HG02610 (cell line): ENCODE data around the gene SPSB4.

Experiments used
- ATAC-seq: cut with Tn5 transposase; IDR thresholded peaks from one replicate; pipeline ENCODE4 v1.9.1; 2021; ENCODE audit warnings: mild to moderate bottlenecking, moderate library complexity; ENCODE audit not compliant: unreplicated experiment

SPSB4 gene

GRCh38 chr3:141150081-141150830, 99.1 kb downstream of the SPSB4 start:
- ATAC-seq: no peak

- ATAC-seq: no peak
These were observed 99.8 kb downstream of the SPSB4 start for GRCh38 chr3:141150931-141151330.

DNA sequence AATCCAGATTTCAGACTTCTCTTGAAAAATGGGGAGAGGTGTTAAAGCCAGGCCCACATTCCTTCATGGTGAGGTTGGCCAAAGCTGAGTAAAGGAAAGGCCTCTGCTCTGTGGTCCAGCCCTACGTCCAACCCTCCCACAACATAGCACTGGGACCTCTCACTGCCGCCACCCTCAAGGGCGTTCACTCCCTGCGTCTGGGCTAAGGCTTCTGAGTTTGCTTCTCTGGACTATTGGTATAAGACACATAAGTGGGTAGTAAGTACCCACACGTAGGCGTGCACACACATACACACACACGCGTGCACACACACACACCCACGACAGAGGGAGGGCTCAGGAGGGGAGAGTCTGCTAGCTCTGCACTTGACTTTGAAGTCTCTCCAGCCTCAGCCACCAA, 100.3 kb downstream of the SPSB4 start:
- ATAC-seq: no peak

GRCh38 chr3:141152130-141152529, 101.0 kb downstream of the SPSB4 start:
- no peak for ATAC-seq

DNA sequence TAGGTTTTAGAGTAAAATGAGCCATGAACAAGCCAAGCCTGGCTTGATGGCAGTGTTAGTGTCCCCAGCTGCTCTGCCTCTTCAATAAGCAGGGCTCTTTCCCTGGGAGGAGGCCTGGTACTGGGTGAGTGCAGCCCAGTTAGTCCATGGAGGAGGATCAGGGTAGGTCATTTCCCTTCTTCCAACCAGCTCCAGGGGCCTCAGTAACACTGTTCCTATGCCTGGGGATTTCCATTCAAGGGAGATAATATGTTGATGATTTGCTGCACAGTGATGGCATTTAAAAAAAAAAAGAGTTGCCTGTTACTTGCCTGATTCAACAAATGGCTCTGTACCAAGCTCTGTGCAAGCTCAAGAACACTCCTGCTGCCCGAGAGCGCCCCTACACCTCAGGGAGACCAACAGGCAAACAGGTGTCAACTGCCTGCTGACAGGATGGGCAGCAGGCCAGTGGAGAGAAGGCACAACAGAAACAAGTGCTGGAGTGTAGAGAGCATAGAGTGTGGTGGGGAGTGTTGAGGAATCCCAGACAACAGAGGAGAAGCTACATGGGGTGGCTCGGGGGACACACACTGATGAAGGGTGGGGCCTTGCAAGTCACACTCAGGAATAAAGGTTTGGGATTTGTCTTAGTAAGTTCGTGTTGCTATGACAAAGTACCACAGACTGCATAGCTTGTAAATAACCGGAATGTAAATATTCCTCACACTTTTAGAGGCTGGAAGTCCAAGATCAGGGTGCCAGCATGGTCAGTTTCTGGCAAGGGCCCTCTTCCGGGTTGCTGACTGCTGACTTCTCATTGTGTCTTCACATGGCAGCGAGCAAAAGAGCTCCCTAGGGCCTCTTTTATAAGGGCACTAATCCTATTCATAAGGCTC, 101.9 kb downstream of the SPSB4 start:
- no peak for ATAC-seq

GRCh38 chr3:141153679-141153966, 102.5 kb downstream of the SPSB4 start:
- ATAC-seq: no peak

- ATAC-seq: no peak
These were observed 113.7 kb downstream of the SPSB4 start for GRCh38 chr3:141164852-141165251.

DNA sequence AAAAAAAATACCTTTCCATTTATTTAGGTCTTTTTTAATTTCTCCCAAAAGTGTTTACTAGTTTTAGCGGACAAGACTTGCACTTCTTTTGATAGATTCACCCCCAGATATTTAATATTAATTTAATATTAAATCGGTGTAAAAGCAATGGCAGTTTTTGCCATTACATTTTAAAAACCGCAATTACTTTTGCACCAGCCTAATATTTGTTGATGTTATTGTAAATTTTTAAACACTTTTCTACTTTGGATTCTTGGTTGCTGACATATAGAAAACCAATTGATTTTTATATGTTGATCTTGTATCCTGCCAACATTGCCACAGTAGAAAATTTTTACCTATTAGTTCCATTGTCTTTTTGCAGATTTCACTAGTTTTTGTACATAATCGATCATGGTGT, 116.5 kb downstream of the SPSB4 start:
- ATAC-seq: no peak

- no peak for ATAC-seq
These were observed 119.6 kb downstream of the SPSB4 start for GRCh38 chr3:141170678-141171295.

DNA sequence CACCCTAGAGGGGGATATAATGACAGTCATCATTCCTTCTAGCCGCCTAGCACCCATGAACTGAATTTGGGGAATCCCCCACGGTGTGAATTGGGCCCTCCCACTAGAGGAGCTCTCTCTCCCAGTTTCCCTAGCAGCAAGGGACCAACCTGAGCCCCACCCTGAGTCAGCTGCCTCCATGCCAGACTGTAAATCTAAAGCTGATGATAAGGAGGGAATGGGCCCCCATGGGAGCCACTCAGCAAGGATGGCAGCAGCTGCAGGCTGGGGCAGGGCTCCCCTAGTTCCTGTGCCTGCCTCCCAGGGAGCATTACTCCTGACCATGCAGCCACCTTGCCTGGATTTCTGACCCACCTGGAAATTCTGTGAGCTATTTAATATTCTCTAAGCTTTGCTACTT, 123.5 kb downstream of the SPSB4 start:
- ATAC-seq: no peak

DNA sequence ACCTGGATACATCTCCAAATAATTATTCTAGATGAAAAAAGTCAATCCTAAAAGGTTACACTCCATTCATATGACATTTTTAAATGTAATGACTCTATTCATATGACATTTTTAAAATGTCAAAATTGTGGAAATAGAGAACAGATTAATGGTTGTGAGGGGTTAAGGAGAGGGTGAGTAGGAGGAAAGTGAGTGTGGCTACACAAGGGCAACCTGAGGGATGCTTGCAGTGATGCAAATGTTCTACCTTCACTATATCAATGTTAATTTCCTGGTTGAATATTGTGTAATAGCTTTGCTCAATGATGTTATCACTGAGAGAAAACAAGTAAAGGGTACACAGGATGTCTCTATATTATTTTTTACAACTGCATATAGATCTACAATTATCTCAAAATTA, 125.6 kb downstream of the SPSB4 start:
- no peak for ATAC-seq

GRCh38 chr3:141178026-141178425, 126.9 kb downstream of the SPSB4 start:
- no peak for ATAC-seq

- no peak for ATAC-seq
These were observed 127.4 kb downstream of the SPSB4 start for GRCh38 chr3:141178551-141178950.

GRCh38 chr3:141179983-141180382, 128.8 kb downstream of the SPSB4 start:
- ATAC-seq: no peak

DNA sequence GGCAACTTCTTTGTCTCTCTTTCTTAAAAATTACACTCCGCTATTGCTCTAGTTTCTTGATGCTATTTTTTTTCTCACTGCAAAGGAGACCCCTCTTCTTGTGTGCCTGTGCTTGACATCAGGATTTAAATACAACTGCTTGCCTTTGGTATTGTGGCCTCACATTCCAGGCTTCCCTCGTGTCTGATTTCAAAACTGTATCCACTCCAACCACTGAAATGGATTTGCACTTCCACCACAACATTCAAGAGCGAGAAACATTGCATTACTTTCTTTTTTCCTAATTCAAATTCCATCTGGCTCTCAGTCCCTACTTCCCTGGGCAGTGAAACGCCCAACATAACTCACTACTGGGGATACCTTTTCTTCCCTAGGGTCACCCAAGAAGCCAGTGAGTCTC, 130.0 kb downstream of the SPSB4 start:
- ATAC-seq: no peak

- no peak for ATAC-seq
These were observed 130.7 kb downstream of the SPSB4 start for GRCh38 chr3:141181819-141182218.

DNA sequence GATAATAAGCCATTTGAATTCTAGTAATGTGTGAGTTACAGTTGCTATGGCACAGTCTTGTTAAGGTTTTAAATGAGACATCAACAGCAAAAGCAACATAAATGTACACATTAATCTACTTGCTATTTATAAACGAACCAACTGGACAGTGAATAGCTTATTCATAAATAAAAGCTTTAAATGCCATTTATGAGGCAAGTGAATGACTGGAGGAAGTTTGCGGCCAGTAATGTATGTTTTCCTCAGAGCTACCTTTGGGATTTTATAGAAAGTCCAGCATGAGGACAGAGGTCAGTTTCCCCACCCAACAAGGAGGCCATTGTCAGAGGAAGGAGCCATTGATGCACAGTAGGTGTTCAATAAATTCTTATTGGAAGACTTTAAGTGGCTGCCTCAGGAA, 132.5 kb downstream of the SPSB4 start:
- no peak for ATAC-seq

GRCh38 chr3:141184430-141184829, 133.3 kb downstream of the SPSB4 start:
- no peak for ATAC-seq

GRCh38 chr3:141191097-141191749, 140.1 kb downstream of the SPSB4 start:
- no peak for ATAC-seq

DNA sequence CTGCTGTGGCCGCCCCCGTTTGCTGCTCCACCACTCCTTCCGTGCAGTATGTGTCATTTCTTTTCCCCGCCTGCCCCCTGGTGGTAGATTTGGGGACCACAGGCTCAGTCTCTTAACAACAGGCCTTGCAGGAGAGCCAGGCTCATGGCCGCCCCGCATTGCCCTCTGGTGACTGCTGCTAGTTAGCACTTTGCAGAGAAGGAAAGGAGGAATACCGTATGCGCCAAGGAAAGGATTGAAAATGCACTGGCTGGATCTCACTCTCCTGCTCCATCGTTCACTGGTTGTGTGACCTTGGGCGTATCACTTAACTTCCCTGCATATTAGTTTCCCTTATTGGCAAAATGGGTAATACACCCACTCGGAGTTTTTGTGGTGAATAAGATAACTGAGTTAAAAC, 141.2 kb downstream of the SPSB4 start:
- peak; percentile 99 for ATAC-seq

GRCh38 chr3:141193066-141193830, 142.1 kb downstream of the SPSB4 start:
- ATAC-seq: no peak
